NCI-H2081 (cell line): Measurements from ENCODE around the gene GPR171.
A peak's percentile ranks its signal among the peaks of the same experiment; 100 is the strongest.
"Not testable (repeated sequence)": the region's sequence is repeated elsewhere in the genome, so short reads cannot be mapped to it uniquely, and the experiment has no call there.

Experiments
- DNase-seq, 2 experiments: peaks; one replicate each; lab custom pipeline; 2025; lab: John Stamatoyannopoulos, UW

Gene GPR171

GRCh38 chr3:151203051-151203420, at the start of gene GPR171:
Gene GPR171 (minus strand): TSS chr3:151203216. CDS start chr3:151199386, 3,830 bp downstream.
- DNase-seq: no peak

- peak in 1 of 2 experiments; percentile 32 for DNase-seq
These were observed 45.8 kb upstream of the GPR171 start for GRCh38 chr3:151248772-151249337.

DNA sequence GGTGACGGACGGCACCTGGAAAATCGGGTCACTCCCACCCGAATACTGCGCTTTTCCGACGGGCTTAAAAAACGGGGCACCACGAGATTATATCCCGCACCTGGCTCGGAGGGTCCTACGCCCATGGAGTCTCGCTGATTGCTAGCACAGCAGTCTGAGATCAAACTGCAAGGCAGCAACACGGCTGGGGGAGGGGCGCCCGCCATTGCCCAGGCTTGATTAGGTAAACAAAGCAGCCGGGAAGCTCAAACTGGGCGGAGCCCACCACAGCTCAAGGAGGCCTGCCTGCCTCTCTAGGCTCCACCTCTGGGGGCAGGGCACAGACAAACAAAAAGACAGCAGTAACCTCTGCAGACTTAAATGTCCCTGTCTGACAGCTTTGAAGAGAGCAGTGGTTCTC, 39.0 kb upstream of the GPR171 start:
- DNase-seq: not testable (repeated sequence)

- no peak for DNase-seq
These were observed 33.7 kb upstream of the GPR171 start for GRCh38 chr3:151236736-151237135.

- no peak for DNase-seq
These were observed 33.3 kb upstream of the GPR171 start for GRCh38 chr3:151236316-151236715.

DNA sequence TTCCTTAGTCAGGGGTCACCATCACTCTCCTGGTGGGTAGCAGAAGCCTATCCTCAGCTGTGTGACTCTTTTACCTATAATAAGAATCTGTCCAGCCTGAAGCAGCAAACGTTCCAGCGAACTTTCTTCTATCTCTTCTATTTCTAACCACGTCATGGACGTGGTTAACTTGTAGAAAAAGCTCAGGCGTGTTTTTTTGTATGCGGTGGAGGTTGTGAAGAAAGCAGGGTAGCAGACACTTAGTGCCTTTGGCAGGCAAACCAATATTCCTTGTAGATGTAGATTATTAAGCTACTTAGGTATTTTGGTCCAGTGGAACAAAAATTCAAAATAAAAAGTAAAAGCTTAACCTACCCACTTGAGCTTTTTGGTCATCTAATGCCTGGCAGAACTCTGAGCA, 31.8 kb upstream of the GPR171 start:
- DNase-seq: no peak

DNA sequence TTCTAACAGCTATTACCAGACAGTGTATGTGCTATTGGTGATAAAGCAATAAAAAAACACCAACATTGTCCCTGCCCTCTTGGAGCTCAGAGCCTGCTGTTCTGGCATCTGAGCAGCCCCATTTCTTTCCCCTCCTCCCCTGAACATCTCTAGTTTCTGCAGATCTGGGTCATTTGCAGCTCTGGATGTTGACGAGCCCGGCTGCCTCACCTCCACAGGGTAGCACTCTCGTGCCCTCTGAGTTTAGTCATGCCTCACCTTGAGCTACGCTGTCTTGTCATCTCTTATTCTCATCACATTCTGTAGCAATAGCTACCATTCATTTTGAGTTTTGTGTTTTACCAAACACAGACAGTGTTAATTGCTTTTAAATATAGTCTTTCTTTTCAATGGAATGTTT, 30.0 kb upstream of the GPR171 start:
- DNase-seq: no peak

GRCh38 chr3:151232403-151232802, 29.4 kb upstream of the GPR171 start:
- not testable (repeated sequence) for DNase-seq

- no peak for DNase-seq
These were observed 27.6 kb upstream of the GPR171 start for GRCh38 chr3:151230646-151231045.

GRCh38 chr3:151228666-151229040, 25.6 kb upstream of the GPR171 start:
- DNase-seq: no peak

DNA sequence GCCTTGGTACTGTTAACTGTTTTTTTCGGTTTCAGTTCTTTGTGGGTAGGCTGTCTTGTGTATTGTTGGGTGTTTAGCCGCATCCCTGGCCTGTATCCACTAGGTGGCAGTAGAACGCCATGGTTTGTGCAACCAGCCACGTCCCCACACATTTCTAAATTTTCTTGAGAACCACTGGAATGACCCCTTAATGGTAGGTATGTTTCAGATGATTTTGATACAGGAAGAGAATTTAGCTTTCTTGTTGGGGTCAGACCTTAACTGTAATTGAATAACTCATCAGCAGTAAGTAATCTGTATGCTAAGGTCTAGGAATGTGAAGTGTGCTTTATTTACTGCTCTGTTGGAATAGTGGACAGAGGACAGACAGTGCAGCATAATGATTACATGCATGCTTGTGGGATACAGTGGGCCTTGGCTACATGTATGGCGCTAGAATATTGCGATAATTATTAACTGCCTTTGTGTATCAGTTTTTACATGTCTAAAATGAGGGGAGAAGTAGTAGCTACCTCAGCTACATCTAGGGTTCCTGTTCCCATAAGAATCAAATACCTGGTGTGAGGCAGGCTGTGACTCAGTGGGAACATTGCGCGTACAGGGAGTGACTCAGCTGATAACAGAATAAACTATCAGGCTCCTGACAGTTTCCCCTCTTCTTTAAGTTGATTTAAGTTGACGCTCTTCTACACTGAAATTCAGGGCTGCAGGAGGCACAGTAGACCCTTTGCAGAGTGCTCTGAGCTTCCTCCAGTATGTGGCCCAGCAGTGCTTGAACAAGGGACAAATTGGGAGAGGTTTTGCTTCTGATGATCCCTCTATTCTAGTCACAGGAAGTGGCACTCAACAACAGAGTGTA, 25.0 kb upstream of the GPR171 start:
- DNase-seq: peak; percentile 76 to 79

- no peak for DNase-seq
These were observed 24.3 kb upstream of the GPR171 start for GRCh38 chr3:151227266-151227806.

GRCh38 chr3:151226825-151227224, 23.8 kb upstream of the GPR171 start:
- no peak for DNase-seq

DNA sequence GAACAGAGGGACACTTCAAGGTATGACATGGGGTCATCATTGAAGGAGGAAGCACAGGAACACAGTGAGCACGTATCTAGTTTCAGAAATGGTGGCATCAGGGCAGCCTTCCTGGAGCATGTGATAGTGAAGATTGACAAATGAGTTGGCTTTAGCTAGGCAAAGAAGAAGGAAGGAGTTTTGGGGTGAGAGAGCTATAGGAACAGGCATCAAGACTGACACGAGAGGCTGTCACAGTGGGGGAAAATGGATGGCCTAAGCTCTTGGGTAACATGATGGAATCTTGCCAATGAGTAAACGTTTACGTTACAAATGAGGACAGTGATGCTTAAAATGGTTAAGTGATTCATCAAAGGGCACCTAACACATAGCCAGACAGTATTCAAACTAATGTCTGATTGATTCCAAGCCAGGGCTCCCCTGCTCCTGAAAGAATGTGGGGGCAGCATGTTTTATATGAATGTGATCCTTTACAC, 23.1 kb upstream of the GPR171 start:
- peak; percentile 30 to 66 for DNase-seq

DNA sequence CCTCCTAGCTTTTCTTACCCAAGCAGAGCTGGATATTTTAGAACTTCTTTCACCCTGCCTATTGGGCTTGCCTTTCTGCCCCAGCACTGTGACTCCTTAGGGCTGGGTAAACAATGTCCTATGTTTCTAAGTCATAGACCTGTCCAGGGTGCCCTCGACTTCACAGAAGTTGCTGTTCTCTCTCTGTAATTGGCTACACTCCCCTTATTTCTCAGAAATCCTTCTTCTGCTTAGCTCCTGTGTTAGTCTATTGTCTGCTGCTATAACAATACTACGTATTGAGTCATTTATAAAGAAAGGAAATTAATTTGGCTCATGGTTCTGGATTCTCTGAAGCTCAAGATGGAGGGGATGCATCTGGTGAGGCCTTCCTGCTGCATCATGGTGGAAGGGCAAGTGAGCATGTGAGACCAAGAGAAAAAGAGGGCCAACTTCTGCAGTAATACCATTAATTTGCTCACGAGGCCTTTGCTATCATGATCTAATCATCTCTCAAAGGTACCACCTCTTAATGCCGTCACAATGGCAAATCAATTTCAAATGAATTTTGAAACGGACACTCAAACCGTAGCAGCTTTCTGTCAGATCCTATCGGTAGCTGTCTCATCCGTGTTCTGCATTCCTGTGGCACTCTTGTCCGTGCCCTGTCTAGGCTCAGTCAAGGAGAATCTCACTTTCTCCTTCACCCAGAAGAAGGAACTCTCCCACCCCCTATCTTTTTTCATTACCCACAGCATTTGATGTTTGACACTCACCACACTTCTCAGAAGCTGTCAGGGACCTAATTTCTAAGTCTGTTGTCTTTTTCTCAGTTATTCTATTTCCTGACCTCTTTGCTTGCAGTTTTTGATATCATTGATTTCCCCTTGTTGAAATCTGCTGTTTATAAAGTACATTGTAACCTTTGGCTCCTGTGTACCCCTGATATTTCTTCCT, 22.3 kb upstream of the GPR171 start:
- no peak for DNase-seq

GRCh38 chr3:151224268-151224866, 21.4 kb upstream of the GPR171 start:
- no peak for DNase-seq

DNA sequence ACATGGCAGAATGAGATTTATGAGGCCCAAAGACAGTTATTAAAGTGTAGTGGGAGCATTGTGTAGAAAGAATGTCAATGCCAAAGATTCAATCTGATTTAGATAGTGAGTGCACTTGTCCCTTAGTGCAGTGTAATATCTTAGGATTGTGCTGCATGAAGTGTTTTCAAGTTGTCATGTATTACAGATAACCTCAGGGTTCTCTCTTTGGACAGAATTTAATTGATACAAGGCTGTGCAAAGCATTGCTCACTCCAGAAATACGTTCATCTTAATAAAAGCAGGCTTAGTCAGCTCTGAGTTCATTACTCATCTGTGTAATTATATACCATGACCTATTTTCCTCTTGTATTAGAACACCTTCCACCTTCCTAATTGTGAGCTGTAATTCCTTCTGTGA, 16.0 kb upstream of the GPR171 start:
- peak in 1 of 2 experiments; percentile 28 for DNase-seq

GRCh38 chr3:151218136-151218535, 15.1 kb upstream of the GPR171 start:
- DNase-seq: no peak

DNA sequence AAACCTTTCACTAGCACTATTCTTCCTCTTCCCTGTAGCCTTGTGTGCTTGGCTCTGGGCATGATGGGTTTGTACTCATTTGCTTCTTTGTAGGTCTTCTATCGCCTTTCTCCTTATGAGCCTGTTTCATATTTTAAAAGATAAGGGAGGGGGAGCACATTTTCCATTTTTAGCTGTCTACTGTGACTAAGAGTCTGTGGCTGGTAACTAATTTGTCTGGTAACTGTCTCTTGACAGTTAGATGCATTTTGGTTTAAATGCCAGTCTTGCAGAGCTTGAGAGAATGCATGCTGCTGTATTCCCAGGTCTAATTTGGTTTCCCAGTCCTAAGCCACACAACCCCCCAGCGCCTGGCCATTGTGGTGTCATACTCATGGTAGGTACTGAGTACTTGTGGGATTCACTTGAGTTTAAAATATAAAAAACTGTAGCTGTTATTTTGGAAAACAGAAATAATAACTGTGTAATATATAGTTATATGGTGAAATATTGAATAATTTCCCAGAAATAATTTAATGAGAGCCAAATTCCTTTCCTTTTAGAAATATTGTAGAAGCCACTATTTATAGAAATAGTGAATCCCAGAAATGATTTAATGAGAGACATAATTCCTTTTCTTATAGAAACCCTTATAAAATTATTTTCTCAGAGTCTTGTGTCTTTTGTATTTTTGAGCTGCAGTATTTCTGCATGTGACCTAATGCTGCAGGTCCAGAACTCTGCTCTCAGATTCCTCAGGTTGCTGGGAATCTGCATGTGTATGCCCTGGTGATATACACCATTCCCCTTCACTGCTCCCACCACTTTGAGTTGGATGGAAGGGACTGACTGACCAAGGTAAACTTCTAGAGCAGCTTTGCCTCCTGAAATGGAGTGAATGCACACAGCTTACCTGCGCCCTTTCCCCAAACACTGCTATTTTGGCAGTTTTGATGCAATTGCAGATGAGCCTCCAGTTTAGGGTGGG, 13.9 kb upstream of the GPR171 start:
- DNase-seq: no peak

DNA sequence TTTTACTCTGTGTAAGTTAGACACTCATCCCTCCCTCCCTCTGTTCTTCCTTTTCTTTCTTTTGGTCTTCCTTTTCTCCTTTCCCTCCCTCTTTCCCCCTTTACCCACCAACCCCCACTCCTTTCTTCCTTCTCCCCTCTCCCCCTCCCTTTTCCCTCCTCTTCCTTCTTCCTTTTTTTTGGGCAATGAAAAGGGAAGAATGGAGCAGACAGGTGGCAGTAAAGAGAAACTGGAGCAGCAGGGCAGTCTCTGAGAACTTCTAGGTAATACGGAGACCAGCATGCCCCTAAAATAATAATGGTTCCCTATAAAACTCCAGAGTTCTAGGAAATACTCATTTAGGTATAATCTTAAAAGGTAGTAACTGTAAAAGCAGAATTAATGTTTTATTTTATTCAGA, 11.4 kb upstream of the GPR171 start:
- DNase-seq: no peak

DNA sequence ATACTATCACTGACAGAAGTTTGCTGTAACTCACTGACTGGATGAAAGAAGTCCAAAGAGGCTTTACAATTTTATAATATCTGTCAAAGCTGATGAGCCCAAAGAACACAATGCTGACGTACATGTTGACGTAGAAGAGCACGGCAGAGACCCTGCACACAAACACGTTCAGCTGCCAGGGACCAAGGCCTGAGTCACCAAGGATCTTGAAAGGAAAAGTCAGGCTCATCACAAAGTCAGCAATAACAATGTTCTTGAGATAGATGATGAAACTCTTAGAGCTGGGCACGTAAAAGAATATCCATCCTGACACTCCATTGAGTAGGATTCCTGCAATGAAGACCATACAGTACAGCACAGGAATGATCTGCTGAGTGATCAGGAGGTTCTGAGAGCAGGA, 10.9 kb upstream of the GPR171 start:
- DNase-seq: no peak
